Type B pancreatic cell (in vitro differentiated cells): Measurements from ENCODE around the gene ZNF324. TPM values are rescaled to one million over a fixed set of nuclear protein-coding genes. Genes with fewer than 3 reads are reported as not detected.

Source experiments
- DNase-seq: peaks from one replicate; pipeline ENCODE4 v3.0.0; 2021; ENCODE audit warnings: mixed read lengths; ENCODE audit not compliant: unreplicated experiment; ENCODE audit errors: extremely low spot score
- H3K27ac Mint-ChIP-seq: 2 replicates; pipeline ENCODE4 v1.8.0; 2021; ENCODE audit warnings: mild to moderate bottlenecking, mixed read lengths
- H3K27me3 Mint-ChIP-seq: 2 replicates; pipeline ENCODE4 v1.8.0; 2021; ENCODE audit warnings: mixed read lengths
- H3K36me3 Mint-ChIP-seq: 2 replicates; pipeline ENCODE4 v1.8.0; 2021; ENCODE audit warnings: mixed read lengths
- H3K4me1 Mint-ChIP-seq: one replicate; pipeline ENCODE4 v1.8.0; 2021; ENCODE audit warnings: mixed read lengths; ENCODE audit not compliant: unreplicated experiment
- H3K4me3 Mint-ChIP-seq: 2 replicates; pipeline ENCODE4 v1.8.0; 2021; ENCODE audit warnings: mild to moderate bottlenecking, mixed read lengths
- H3K9me3 Mint-ChIP-seq: 2 replicates; pipeline ENCODE4 v1.8.0; 2021; ENCODE audit warnings: mixed read lengths
- CTCF ChIP-seq: fragments of 200-600 bp; sonication (generic); conservative IDR thresholded peaks from 2 replicates; pipeline ENCODE4 v1.5.0; 2021; ENCODE audit warnings: antibody characterized with exemption, mild to moderate bottlenecking
- total RNA-seq: library from RNA; stranded (reverse); gene quantifications from 2 replicates; pipeline ENCODE4 v1.2.1, GENCODE V29; 2021; ENCODE audit warnings: low replicate concordance

ZNF324 gene
- total RNA-seq, 1 donor from 2014 or later: 15.0 TPM

DNA sequence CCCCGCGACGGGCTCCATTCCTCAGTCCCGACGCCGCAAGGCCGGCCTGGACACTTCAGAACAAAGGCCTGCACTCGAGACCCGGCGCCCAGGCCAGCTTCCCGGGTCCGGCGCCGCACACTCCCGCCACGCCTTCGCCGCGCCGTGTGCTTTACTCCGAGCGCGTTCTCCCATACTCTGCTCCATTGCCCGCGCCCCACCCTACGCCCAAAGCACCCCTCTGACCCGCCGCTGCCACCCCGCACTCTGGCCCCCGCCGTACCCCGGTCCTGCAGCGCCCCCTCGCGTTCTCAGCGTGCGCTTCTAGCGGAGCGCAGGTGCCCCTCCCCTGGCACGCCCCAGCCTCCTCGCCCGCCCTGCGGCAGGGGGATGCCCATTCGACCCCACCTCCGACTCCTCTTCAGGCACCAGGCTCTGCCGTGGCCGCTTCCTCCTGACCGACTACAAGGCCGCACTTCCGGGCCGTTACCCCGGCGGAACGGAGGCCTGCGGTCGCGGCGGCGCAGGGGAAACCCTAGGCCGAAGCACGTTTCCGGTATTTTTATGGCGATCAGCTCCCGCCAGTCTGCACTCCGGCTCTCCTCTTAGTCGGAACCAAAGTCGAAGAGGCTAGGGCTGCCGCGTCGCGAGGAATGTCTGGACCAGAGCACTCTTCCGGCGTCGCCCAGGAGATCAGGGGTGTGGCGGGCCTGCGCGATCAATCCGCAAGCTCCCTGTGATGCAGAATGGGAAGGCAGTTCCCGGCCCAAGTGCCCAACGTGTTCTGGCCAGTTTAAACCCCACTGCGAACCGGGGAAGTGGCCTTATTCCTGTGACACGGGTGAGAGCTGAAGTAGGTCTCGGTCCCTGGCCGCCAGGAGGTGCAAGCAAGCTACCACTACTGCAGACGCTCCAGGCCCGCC, 52.7 kb downstream of the ZNF324 start, which contains the start of gene ZBTB45:
TSS of gene ZBTB45 (minus strand) at position 456 of the 902 bp plus-strand sequence. CDS start 2,137 bp downstream, outside the sequence.
- H3K36me3 Mint-ChIP-seq: peaks cover 5% of the 10 kb centered on the region
- H3K9me3 Mint-ChIP-seq: no peaks in the 10 kb centered on the region
- peak within 1 kb of the TSS; percentile 95 for H3K4me3 Mint-ChIP-seq
- peak; percentile 93 for DNase-seq
- no peaks in the 10 kb centered on the region for H3K27me3 Mint-ChIP-seq
- TF ChIP-seq CTCF: peak; percentile 71
- peaks cover 21% of the 10 kb centered on the region for H3K4me1 Mint-ChIP-seq
- H3K27ac Mint-ChIP-seq: peak within 1 kb of the TSS; percentile 98

- no peaks in the 10 kb centered on the region for H3K9me3 Mint-ChIP-seq
- TF ChIP-seq CTCF: no peak
- H3K27me3 Mint-ChIP-seq: no peaks in the 10 kb centered on the region
- peaks cover 21% of the 10 kb centered on the region for H3K4me1 Mint-ChIP-seq
- peak overlapping the region; percentile 95 for H3K4me3 Mint-ChIP-seq
- peaks cover 5% of the 10 kb centered on the region for H3K36me3 Mint-ChIP-seq
- H3K27ac Mint-ChIP-seq: peak overlapping the region; percentile 98
- DNase-seq: no peak
These were observed 53.3 kb downstream of the ZNF324 start for GRCh38 chr19:58520257-58520599.

GRCh38 chr19:58521651-58522050, 54.8 kb downstream of the ZNF324 start:
- H3K27ac Mint-ChIP-seq: peak overlapping the region; percentile 83
- no peaks in the 10 kb centered on the region for H3K9me3 Mint-ChIP-seq
- H3K36me3 Mint-ChIP-seq: no peaks in the 10 kb centered on the region
- H3K4me3 Mint-ChIP-seq: peak overlapping the region; percentile 76
- TF ChIP-seq CTCF: no peak
- no peak for DNase-seq
- no peaks in the 10 kb centered on the region for H3K27me3 Mint-ChIP-seq
- peaks cover 13% of the 10 kb centered on the region for H3K4me1 Mint-ChIP-seq

DNA sequence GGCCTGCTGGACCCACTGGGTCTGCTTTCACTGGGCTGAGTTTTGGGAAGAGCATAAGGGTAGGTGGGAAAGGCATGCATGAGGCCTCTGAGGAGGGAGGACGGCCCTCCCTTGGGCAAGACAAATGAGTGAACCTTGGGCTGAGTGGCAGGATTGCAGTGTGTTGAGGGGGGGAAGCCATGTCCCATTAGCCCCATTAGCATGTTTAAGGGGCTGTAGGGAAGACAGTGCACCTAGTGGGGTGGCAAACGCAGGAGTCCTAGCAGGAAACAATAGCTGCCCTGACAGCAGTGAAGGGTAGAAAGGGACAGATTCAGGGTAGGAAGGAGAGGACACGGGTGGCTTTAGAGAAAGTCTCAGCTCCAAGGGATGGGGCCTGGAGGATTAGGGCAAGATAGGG, 55.8 kb downstream of the ZNF324 start:
- no peak for DNase-seq
- Mint-ChIP-seq H3K27ac (no peak overlapping the region), H3K4me1 (peaks cover 13% of the 10 kb centered on the region), H3K36me3 (no peaks in the 10 kb centered on the region), H3K4me3 (no peak overlapping the region), H3K27me3 (no peaks in the 10 kb centered on the region), H3K9me3 (no peaks in the 10 kb centered on the region)
- no peak for TF ChIP-seq CTCF

Other genes starting within 250 kb of the ZNF324 start
- 52.0 and 52.5 TPM in 2 replicates for gene ZNF544, start 238.2 kb upstream of the ZNF324 start, total RNA-seq
- 10.8 and 16.4 TPM in 2 replicates for gene ZNF8, start 188.1 kb upstream of the ZNF324 start, total RNA-seq
- 35.2 and 36.8 TPM in 2 replicates for gene ERVK3-1, start 161.7 kb upstream of the ZNF324 start, total RNA-seq
- gene ZSCAN22, start 140.1 kb upstream of the ZNF324 start, total RNA-seq: 4.2 and 5.4 TPM in 2 replicates
- gene A1BG, start 113.6 kb upstream of the ZNF324 start, total RNA-seq: 5.1 and 11.7 TPM in 2 replicates
- gene ZNF497, start 104.3 kb upstream of the ZNF324 start, total RNA-seq: 4.1 and 8.1 TPM in 2 replicates
- gene ZNF837, start 86.0 kb upstream of the ZNF324 start, total RNA-seq: 2.8 and 3.8 TPM in 2 replicates
- 1,320 and 1,324 TPM in 2 replicates for gene RPS5, start 79.8 kb upstream of the ZNF324 start, total RNA-seq
- gene RNF225, start 71.4 kb upstream of the ZNF324 start, total RNA-seq: 1.0 and 4.0 TPM in 2 replicates
- 10.1 and 18.2 TPM in 2 replicates for gene ZNF584, start 58.4 kb upstream of the ZNF324 start, total RNA-seq
- gene ZNF132, start 26.9 kb upstream of the ZNF324 start, total RNA-seq: 2.5 and 6.0 TPM in 2 replicates
- gene ZNF324B, start 15.5 kb upstream of the ZNF324 start, total RNA-seq: 9.3 and 12.7 TPM in 2 replicates
- gene ZNF446, start 9.3 kb downstream of the ZNF324 start, total RNA-seq: 13.0 and 17.4 TPM in 2 replicates
- 5.7 and 9.3 TPM in 2 replicates for gene SLC27A5, start 44.9 kb downstream of the ZNF324 start, total RNA-seq
- gene ZBTB45, start 52.7 kb downstream of the ZNF324 start, total RNA-seq: 18.6 and 20.2 TPM in 2 replicates
- 401 and 679 TPM in 2 replicates for gene TRIM28, start 77.0 kb downstream of the ZNF324 start, total RNA-seq
- 86.5 and 97.7 TPM in 2 replicates for gene CHMP2A, start 88.0 kb downstream of the ZNF324 start, total RNA-seq
- gene UBE2M, start 91.5 kb downstream of the ZNF324 start, total RNA-seq: 78.0 and 81.9 TPM in 2 replicates
- 22.9 and 30.0 TPM in 2 replicates for gene MZF1, start 106.3 kb downstream of the ZNF324 start, total RNA-seq